OCI-LY7 (cell line): ENCODE results near the gene TCP1. TPM values are rescaled to one million over a fixed set of nuclear protein-coding genes. Genes with fewer than 3 reads are reported as not detected.

Source experiments
- BruUV-seq: library from RNA; stranded (reverse); fragments of 400-500 nt; replicated peaks from 2 replicates; lab custom pipeline; 2021; lab: Mats Ljungman, UMichigan
- CTCF ChIA-PET: fragments of 300-600 bp; sonication (Branson Sonifier 250); formaldehyde crosslinking; loops from one replicate; lab custom pipeline; 2022; ENCODE audit warnings: antibody characterized with exemption; ENCODE audit not compliant: unreplicated experiment; lab: Charles Lee
- POLR2A ChIA-PET: fragments of 300-600 bp; sonication (Branson Sonifier 250); formaldehyde crosslinking; loops from one replicate; lab custom pipeline; 2022; ENCODE audit warnings: antibody characterized with exemption; lab: Charles Lee
- DNase-seq: peaks from one replicate; pipeline ENCODE4 v3.0.0-alpha.2; 2015; ENCODE audit warnings: low spot score
- H2AFZ ChIP-seq: fragments of 200-600 bp; sonication (generic), shearing (Covaris generic); 2 replicates; pipeline ENCODE4 v1.6.1; 2014; ENCODE audit warnings: mild to moderate bottlenecking, antibody characterized with exemption, low read length, moderate library complexity
- H3K27ac ChIP-seq: fragments of 200-600 bp; sonication (generic); 2 replicates; pipeline ENCODE4 v1.5.1; 2014; ENCODE audit warnings: mixed run types, low read depth, mild to moderate bottlenecking, moderate library complexity, low read length, inconsistent platforms; ENCODE audit not compliant: poor library complexity, severe bottlenecking
- H3K36me3 ChIP-seq: fragments of 200-600 bp; sonication (generic); 2 replicates; pipeline ENCODE4 v1.6.1; 2014; ENCODE audit warnings: mild to moderate bottlenecking, antibody characterized with exemption, low read length, moderate library complexity, mixed read lengths; ENCODE audit not compliant: insufficient read depth
- H3K4me1 ChIP-seq: fragments of 200-600 bp; sonication (generic); 2 replicates; pipeline ENCODE4 v1.5.1; 2014; ENCODE audit warnings: mild to moderate bottlenecking, low read length; ENCODE audit not compliant: insufficient read depth, poor library complexity, severe bottlenecking
- H3K4me2 ChIP-seq: fragments of 200-600 bp; sonication (generic); 2 replicates; pipeline ENCODE4 v1.6.1; 2014; ENCODE audit warnings: mild to moderate bottlenecking, low read length
- H3K4me3 ChIP-seq: fragments of 200-600 bp; sonication (generic); 2 replicates; pipeline ENCODE4 v1.5.1; 2014; ENCODE audit warnings: mild to moderate bottlenecking, low read depth, low read length; ENCODE audit not compliant: poor library complexity, severe bottlenecking
- H3K79me2 ChIP-seq: fragments of 200-600 bp; sonication (generic); 2 replicates; pipeline ENCODE4 v1.6.1; 2016; ENCODE audit warnings: low read depth, mild to moderate bottlenecking, low read length, moderate library complexity, mixed read lengths; ENCODE audit not compliant: insufficient read depth
- H3K9me2 ChIP-seq: fragments of 200-600 bp; sonication (generic); 2 replicates; pipeline ENCODE4 v1.6.1; 2016; ENCODE audit warnings: mild to moderate bottlenecking, low read length, mixed read lengths; ENCODE audit not compliant: insufficient read depth
- H3K9me3 ChIP-seq: fragments of 200-600 bp; sonication (generic); 2 replicates; pipeline ENCODE4 v1.6.1; 2014; ENCODE audit warnings: mild to moderate bottlenecking, mixed run types, low read length, mixed read lengths
- H4K20me1 ChIP-seq: fragments of 200-600 bp; sonication (generic); 2 replicates; pipeline ENCODE4 v1.6.1; 2014; ENCODE audit warnings: mild to moderate bottlenecking, antibody characterized with exemption, low read length, moderate library complexity, mixed read lengths; ENCODE audit not compliant: insufficient read depth
- CTCF ChIP-seq: fragments of 200-600 bp; sonication (generic); conservative IDR thresholded peaks from 2 replicates; pipeline ENCODE4 v1.5.1; 2014; ENCODE audit warnings: mild to moderate bottlenecking, antibody characterized with exemption, low read length, moderate library complexity, mixed read lengths
- EZH2phosphoT487 ChIP-seq: fragments of 200-600 bp; sonication (generic); IDR thresholded peaks from 2 replicates; pipeline ENCODE4 v1.6.1; 2018; ENCODE audit warnings: low read depth, borderline replicate concordance, mild to moderate bottlenecking, mixed run types, antibody characterized with exemption, low read length, moderate library complexity, mixed read lengths
- intact Hi-C: fragments of 100-400 bp; cut with micrococcal nuclease; formaldehyde crosslinking; loops from one replicate; pipeline ENCODE4 v1.10.0; 2022; ENCODE audit not compliant: unreplicated experiment
- total RNA-seq, 2 experiments: library from RNA; depleted of rRNA in 1 of 2; stranded (reverse); fragments of >200 nt in 1 of 2; shearing (Covaris generic) in 1 of 2; gene quantifications; 2 replicates each; pipeline ENCODE4 v1.2.3, GENCODE V29; 2014 to 2022

TCP1 gene
- total RNA-seq, 2 experiments from 2014 or later, result 319 to 386 TPM

- H3K36me3 ChIP-seq, result peaks cover 100% of the 10 kb centered on the region
- DNase-seq, result no peak
- no peaks in the 10 kb centered on the region for H3K9me2 ChIP-seq
- intact Hi-C loops, result no loop called here
- no peak overlapping the region for H3K4me2 ChIP-seq
- H2AFZ ChIP-seq, result no peak overlapping the region
- no peak overlapping the region for H3K27ac ChIP-seq
- no peaks in the 10 kb centered on the region for H3K9me3 ChIP-seq
- no peak overlapping the region for H3K4me3 ChIP-seq
- no peak for TF ChIP-seq EZH2phosphoT487
- TF ChIP-seq CTCF, result no peak
- peaks cover 31% of the 10 kb centered on the region for H4K20me1 ChIP-seq
- CTCF ChIA-PET, result no interaction called here
- no peaks in the 10 kb centered on the region for H3K4me1 ChIP-seq
- POLR2A ChIA-PET, result interaction anchor here (1.3 kb wide), 1 partner anchor 12 kb away, joined by 4 read pairs; the partner anchor contains the start of gene MRPL18
- H3K79me2 ChIP-seq, result peaks cover 25% of the 10 kb centered on the region; the same call in 1 of the 2 replicates
- no TSS peak for BruUV-seq
These were observed 11.3 kb downstream of the TCP1 start for GRCh38 chr6:159778131-159778530.

GRCh38 chr6:159777240-159777904 is 12.0 kb downstream of the TCP1 start:
- CTCF ChIA-PET, result no interaction called here
- H4K20me1 ChIP-seq, result peaks cover 24% of the 10 kb centered on the region
- intact Hi-C loops, result no loop called here
- H3K4me3 ChIP-seq, result no peak overlapping the region
- H2AFZ ChIP-seq, result no peak overlapping the region
- H3K36me3 ChIP-seq, result peaks cover 100% of the 10 kb centered on the region
- H3K4me1 ChIP-seq, result no peaks in the 10 kb centered on the region
- TF ChIP-seq CTCF (no peak), EZH2phosphoT487 (no peak)
- POLR2A ChIA-PET, result interaction anchor here (0.5 to 1.3 kb wide), 5 partner anchors 13 to 48 kb away, joined by 3 to 4 read pairs (median 3); partner anchors contain the start of genes ACAT2 and MRPL18
- no peak overlapping the region for H3K27ac ChIP-seq
- BruUV-seq, result no TSS peak
- H3K79me2 ChIP-seq, result peaks cover 18% of the 10 kb centered on the region; the same call in 1 of the 2 replicates
- H3K9me2 ChIP-seq, result no peaks in the 10 kb centered on the region
- DNase-seq, result no peak
- no peaks in the 10 kb centered on the region for H3K9me3 ChIP-seq
- no peak overlapping the region for H3K4me2 ChIP-seq

GRCh38 chr6:159772196-159772595 is 17.2 kb downstream of the TCP1 start:
- no peak overlapping the region for H2AFZ ChIP-seq
- BruUV-seq, result no TSS peak
- POLR2A ChIA-PET, result interaction anchor here (0.9 to 1.3 kb wide), 4 partner anchors 10 to 75 kb away, joined by 3 to 4 read pairs (median 4); no protein-coding TSS in a partner anchor
- intact Hi-C loops, result no loop called here
- H4K20me1 ChIP-seq, result no peaks in the 10 kb centered on the region; the same call in 1 of the 2 replicates
- H3K79me2 ChIP-seq, result no peaks in the 10 kb centered on the region
- H3K9me2 ChIP-seq, result no peaks in the 10 kb centered on the region
- H3K9me3 ChIP-seq, result no peaks in the 10 kb centered on the region
- no peak overlapping the region for H3K4me3 ChIP-seq
- no peak overlapping the region for H3K27ac ChIP-seq
- no peaks in the 10 kb centered on the region for H3K4me1 ChIP-seq
- no peak for DNase-seq
- no peak for TF ChIP-seq CTCF
- no peak for TF ChIP-seq EZH2phosphoT487
- H3K36me3 ChIP-seq, result peaks cover 97% of the 10 kb centered on the region
- H3K4me2 ChIP-seq, result no peak overlapping the region
- CTCF ChIA-PET, result no interaction called here
